HepG2 (cell line): ENCODE results near the gene UBXN6. TPM values are rescaled to one million over a fixed set of nuclear protein-coding genes. Genes with fewer than 3 reads are reported as not detected.
A peak's percentile ranks its signal among the peaks of the same experiment; 100 is the strongest.

ENCODE experiments used
- ATAC-seq: fragments of 200-7000 bp; cut with Tn5 transposase; 3 replicates; pipeline ENCODE4 v1.9.1; 2020; ENCODE audit warnings: mild to moderate bottlenecking, moderate library complexity
- BruUV-seq: library from RNA; stranded (reverse); fragments of 400-500 nt; replicated peaks from 2 replicates; lab custom pipeline; 2021; lab: Mats Ljungman, UMichigan
- CTCF ChIA-PET: fragments of 300-600 bp; formaldehyde crosslinking; extraction: SDS; loops from one replicate; lab custom pipeline; 2021; ENCODE audit warnings: low total read pairs, inconsistent platforms, low intra/inter-chr PET ratio; lab: Yijun Ruan, JAX
- POLR2A ChIA-PET: fragments of 350-600 bp; sonication (Branson Sonifier 250); formaldehyde crosslinking; loops from one replicate; lab custom pipeline; 2020; ENCODE audit warnings: antibody characterized with exemption, inconsistent platforms; lab: Yijun Ruan, JAX
- DNase-seq: peaks from one replicate; pipeline ENCODE4 v3.0.0-alpha.2; 2015; ENCODE audit warnings: low spot score
- FAIRE-seq: peaks from 3 replicates; lab custom pipeline; 2011; peaks lifted over from hg19 to GRCh38; lab: Jason Lieb, UNC
- H2AFZ ChIP-seq: one replicate; pipeline ENCODE4 v1.6.1; 2011; ENCODE audit warnings: low read length, inconsistent platforms
- H3K27ac ChIP-seq: fragments of 300-600 bp; 3 replicates; pipeline ENCODE4 v1.8.0; 2011; ENCODE audit warnings: mixed run types, mild to moderate bottlenecking, mixed read lengths, low read length, inconsistent platforms; ENCODE audit not compliant: insufficient read depth; ENCODE audit errors: extremely low read length
- H3K27me3 ChIP-seq, 2 experiments: fragments of 200-600 bp in 1 of 2; 2 replicates in 1 of 2; 3 replicates in 1 of 2; pipeline versions ENCODE4 v1.6.0 to v1.8.0; 2011; ENCODE audit warnings: low read length in 2 of 2, mild to moderate bottlenecking in 2 of 2, moderate library complexity in 2 of 2, inconsistent platforms in 1 of 2; ENCODE audit not compliant: insufficient read depth in 2 of 2, control insufficient read depth in 1 of 2
- H3K36me3 ChIP-seq, 2 experiments: fragments of 200-600 bp in 1 of 2; replicated peaks in 1 of 2; 2 replicates in 1 of 2; 3 replicates in 1 of 2; pipeline versions ENCODE4 v1.5.1 to v1.8.0; 2011; ENCODE audit warnings: low read length in 2 of 2, inconsistent platforms in 1 of 2; ENCODE audit not compliant: insufficient read depth in 2 of 2, control insufficient read depth in 1 of 2
- H3K4me1 ChIP-seq: 2 replicates; pipeline ENCODE4 v1.5.1; 2012; ENCODE audit warnings: low read length, inconsistent platforms; ENCODE audit not compliant: insufficient read depth
- H3K4me2 ChIP-seq: 2 replicates; pipeline ENCODE4 v1.6.0; 2011; ENCODE audit warnings: low read depth, low read length, inconsistent platforms
- H3K4me3 ChIP-seq, 3 experiments: fragments of 200-600 bp in 1 of 3; sonication (generic), shearing (Covaris generic) in 1 of 3; replicated peaks in 1 of 3; 2 replicates each; pipeline ENCODE4 v1.5.1; 2011 to 2016; ENCODE audit warnings: low read length in 3 of 3, inconsistent platforms in 2 of 3, low read depth in 2 of 3, mild to moderate bottlenecking in 2 of 3, control low read depth in 1 of 3, mixed read lengths in 1 of 3; ENCODE audit not compliant: insufficient read depth in 1 of 3
- H3K79me2 ChIP-seq: one replicate; pipeline ENCODE4 v1.6.1; 2011; ENCODE audit warnings: low read length, inconsistent platforms; ENCODE audit not compliant: insufficient read depth
- H3K9ac ChIP-seq: 2 replicates; pipeline ENCODE4 v1.6.0; 2011; ENCODE audit warnings: mild to moderate bottlenecking, low read depth, low read length, inconsistent platforms; ENCODE audit not compliant: insufficient read depth
- H3K9me3 ChIP-seq: 2 replicates; pipeline ENCODE4 v1.5.1; 2012; ENCODE audit warnings: mild to moderate bottlenecking, low read length
- H4K20me1 ChIP-seq: 2 replicates; pipeline ENCODE4 v1.6.0; 2011; ENCODE audit warnings: inconsistent platforms, mild to moderate bottlenecking, low read length, moderate library complexity; ENCODE audit not compliant: insufficient read depth
- HCFC1 ChIP-seq: fragments of 150-350 bp; IDR thresholded peaks from 2 replicates; pipeline ENCODE4 v1.6.1; 2014; ENCODE audit warnings: low read depth, low read length
- HMG20A ChIP-seq: IDR thresholded peaks from 2 replicates; pipeline ENCODE4 v1.6.1; 2016; ENCODE audit warnings: borderline replicate concordance
- RBFOX2 ChIP-seq: fragments of 200-400 bp; formaldehyde crosslinking; IDR thresholded peaks from 2 replicates; pipeline ENCODE4 v1.6.1; 2017; ENCODE audit warnings: low read depth, mild to moderate bottlenecking, low read length
- SIN3B ChIP-seq: fragments of 150-350 bp; IDR thresholded peaks from 2 replicates; pipeline ENCODE4 v1.6.1; 2014; ENCODE audit warnings: low read length
- TOE1 ChIP-seq: sonication (generic); formaldehyde crosslinking; IDR thresholded peaks from 2 replicates; pipeline ENCODE4 v1.4.0; 2020; ENCODE audit warnings: mild to moderate bottlenecking, missing genetic modification reagents
- ZNF670 ChIP-seq: sonication (generic); formaldehyde crosslinking; IDR thresholded peaks from 2 replicates; pipeline ENCODE4 v1.8.0; 2022; ENCODE audit warnings: mild to moderate bottlenecking, missing genetic modification reagents, borderline replicate concordance
- ZNF678 ChIP-seq: sonication (generic); formaldehyde crosslinking; IDR thresholded peaks from 2 replicates; pipeline ENCODE4 v1.4.0; 2020; ENCODE audit warnings: mild to moderate bottlenecking, missing genetic modification reagents
- WGBS: methylation state at CpG from one replicate; pipeline ENCODE4 v1.1.6; 2017; ENCODE audit warnings: low lambda C conversion rate; 5-methylcytosine and 5-hydroxymethylcytosine counted together
- in situ Hi-C: cut with HindIII; loops from 2 replicates; pipeline ENCODE4 v1.10.0; 2017; ENCODE audit warnings: low pct_unique_long_range_greater_than_20kb; ENCODE audit not compliant: extremely low pct_ligation_motif_present
- intact Hi-C: fragments of 100-400 bp; cut with micrococcal nuclease; formaldehyde crosslinking; loops from one replicate; pipeline ENCODE4 v1.10.0; 2022; ENCODE audit not compliant: unreplicated experiment
- polyA plus RNA-seq, 8 experiments: library from polyadenylated mRNA; depleted of rRNA in 3 of 8; stranded (reverse) in 7 of 8; unstranded in 1 of 8; fragments of >200 nt; fragmentation: Illumina TruSeq in 4 of 8; extraction: Trizol in 4 of 8; gene quantifications; 2 replicates each; pipeline versions ENCODE4 v1.2.1 to v1.2.3, GENCODE V29; 2011 to 2016; ENCODE audit warnings: low read depth in 4 of 8, missing spikeins in 1 of 8, mixed read lengths in 1 of 8; ENCODE audit not compliant: insufficient read depth in 1 of 8
- total RNA-seq, 5 experiments: library from RNA; depleted of rRNA; stranded (reverse); fragments of >200 nt; fragmentation: Illumina TruSeq; extraction: Trizol; gene quantifications; 2 replicates each; pipeline ENCODE4 v1.2.3, GENCODE V29; 2016; ENCODE audit warnings: low read depth in 1 of 5
- TF ChIP-seq, protein P1 (sequence below): sonication (generic); formaldehyde crosslinking; IDR thresholded peaks from 2 replicates; pipeline ENCODE4 v1.4.0; 2020; ENCODE audit warnings: missing genetic modification reagents
- TF ChIP-seq, protein P2 (sequence below): sonication (generic); formaldehyde crosslinking; IDR thresholded peaks from 2 replicates; pipeline ENCODE4 v1.4.0; 2020; ENCODE audit warnings: low read depth, mild to moderate bottlenecking, missing genetic modification reagents

Gene UBXN6
- total and polyA plus RNA-seq, 2 of the 13 experiments (the other 11 are each of a cell fraction or from before 2014, with no cell fraction given) = 34.9 to 35.5 TPM

DNA sequence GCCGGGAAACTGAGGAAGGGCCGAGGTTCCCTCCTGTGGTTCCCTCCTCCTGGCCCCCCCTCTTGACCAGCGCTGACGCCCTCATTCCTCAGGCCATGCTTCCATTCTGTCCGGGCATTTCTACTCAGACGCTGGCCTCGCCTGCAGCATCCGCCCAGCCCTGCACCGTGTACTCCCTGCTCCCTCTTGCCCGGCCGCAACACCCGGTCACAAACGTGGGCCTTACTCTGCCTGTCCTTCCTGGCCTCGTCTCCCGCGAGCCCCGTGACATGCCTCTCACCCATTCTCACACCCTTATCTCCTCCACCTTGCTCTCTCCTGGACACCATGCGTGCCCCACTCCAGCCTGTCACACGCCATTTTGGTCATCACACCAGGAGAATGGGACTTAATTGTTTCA is 25.8 kb upstream of the UBXN6 start (continued):
- TF ChIP-seq, protein P1, sequence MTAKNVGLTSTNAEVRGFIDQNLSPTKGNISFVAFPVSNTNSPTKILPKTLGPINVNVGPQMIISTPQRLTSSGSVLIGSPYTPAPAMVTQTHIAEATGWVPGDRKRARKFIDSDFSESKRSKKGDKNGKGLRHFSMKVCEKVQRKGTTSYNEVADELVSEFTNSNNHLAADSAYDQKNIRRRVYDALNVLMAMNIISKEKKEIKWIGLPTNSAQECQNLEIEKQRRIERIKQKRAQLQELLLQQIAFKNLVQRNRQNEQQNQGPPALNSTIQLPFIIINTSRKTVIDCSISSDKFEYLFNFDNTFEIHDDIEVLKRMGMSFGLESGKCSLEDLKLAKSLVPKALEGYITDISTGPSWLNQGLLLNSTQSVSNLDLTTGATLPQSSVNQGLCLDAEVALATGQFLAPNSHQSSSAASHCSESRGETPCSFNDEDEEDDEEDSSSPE = no peak
- TF ChIP-seq SIN3B (no peak), HCFC1 (no peak), ZNF670 (CRISPR knock-in tag) (no peak), TOE1 (CRISPR knock-in tag) (no peak), HMG20A (CRISPR knock-in tag) (no peak)
- TF ChIP-seq, protein P2, sequence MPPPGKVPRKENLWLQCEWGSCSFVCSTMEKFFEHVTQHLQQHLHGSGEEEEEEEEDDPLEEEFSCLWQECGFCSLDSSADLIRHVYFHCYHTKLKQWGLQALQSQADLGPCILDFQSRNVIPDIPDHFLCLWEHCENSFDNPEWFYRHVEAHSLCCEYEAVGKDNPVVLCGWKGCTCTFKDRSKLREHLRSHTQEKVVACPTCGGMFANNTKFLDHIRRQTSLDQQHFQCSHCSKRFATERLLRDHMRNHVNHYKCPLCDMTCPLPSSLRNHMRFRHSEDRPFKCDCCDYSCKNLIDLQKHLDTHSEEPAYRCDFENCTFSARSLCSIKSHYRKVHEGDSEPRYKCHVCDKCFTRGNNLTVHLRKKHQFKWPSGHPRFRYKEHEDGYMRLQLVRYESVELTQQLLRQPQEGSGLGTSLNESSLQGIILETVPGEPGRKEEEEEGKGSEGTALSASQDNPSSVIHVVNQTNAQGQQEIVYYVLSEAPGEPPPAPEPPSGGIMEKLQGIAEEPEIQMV (CRISPR knock-in tag) = no peak
- TF ChIP-seq, all 625 proteins: peak for 0

DNA sequence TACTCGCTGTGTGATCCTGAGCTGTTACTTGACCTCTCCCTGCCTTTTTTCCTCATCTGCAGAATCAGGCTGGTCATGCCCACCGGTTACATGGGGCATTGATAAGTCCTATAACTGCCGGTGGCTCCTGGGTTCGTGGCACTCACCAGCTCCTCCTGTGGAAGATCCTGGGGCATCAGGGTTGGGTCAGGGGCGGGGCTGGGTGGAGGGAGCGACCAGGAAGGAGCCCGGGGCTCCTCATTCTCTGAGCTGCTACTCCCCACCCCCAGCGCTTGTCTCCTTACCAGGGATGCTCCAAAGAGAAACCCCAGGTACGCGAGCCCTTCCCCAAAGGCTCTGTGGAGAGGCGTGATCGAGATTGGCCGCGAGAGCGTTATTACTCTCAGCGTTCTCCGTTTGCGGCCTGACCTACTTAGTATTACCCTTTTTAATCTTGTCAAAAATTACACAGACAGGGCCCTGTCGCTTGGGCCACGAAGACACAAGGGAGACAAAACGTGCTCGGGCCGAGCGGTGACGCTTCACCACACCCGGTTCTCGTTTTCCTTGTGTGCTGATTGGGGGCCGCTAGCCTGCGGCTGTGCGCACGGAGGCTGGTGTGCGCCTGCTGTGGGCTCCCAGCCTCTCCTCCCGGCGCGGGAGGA is 25.2 kb upstream of the UBXN6 start:
- H3K4me1 ChIP-seq = no peaks in the 10 kb centered on the region
- no peak overlapping the region for H3K4me2 ChIP-seq
- no peaks in the 10 kb centered on the region for H4K20me1 ChIP-seq
- H3K9ac ChIP-seq = no peak overlapping the region
- no peak for FAIRE-seq
- no TSS peak for BruUV-seq
- peaks cover 5 to 23% of the 10 kb centered on the region in 2 experiments; a peak in 4 of 5 replicates for H3K36me3 ChIP-seq
- POLR2A ChIA-PET = interaction anchor here (0.6 to 1.6 kb wide), 2 partner anchors 10 to 11 kb away, joined by 4 to 6 read pairs; partner anchors contain the start of gene HDGFL2
- H3K4me3 ChIP-seq = no peak overlapping the region
- in situ Hi-C loops (no loop called here), intact Hi-C loops (no loop called here)
- CTCF ChIA-PET = no interaction called here
- no peak overlapping the region for H3K27ac ChIP-seq
- H2AFZ ChIP-seq = no peak overlapping the region
- no peaks in the 10 kb centered on the region for H3K27me3 ChIP-seq
- no peak for ATAC-seq
- DNase-seq = no peak
- no peaks in the 10 kb centered on the region for H3K9me3 ChIP-seq
- WGBS = 98% methylated on average over 30 of the region's 35 CpGs
- no peaks in the 10 kb centered on the region for H3K79me2 ChIP-seq
- TF ChIP-seq ZNF678 (CRISPR knock-in tag) (no peak), RBFOX2 (0 out of 2 replicates have a peak, but pooled peaks have one; percentile 41)
- TF ChIP-seq, all 625 proteins: peak for 1
